Pancreas (tissue), 10 donors: Measurements from ENCODE around the gene RASGRF1. TPM values are rescaled to one million over a fixed set of nuclear protein-coding genes. Genes with fewer than 3 reads are reported as not detected.
"Not testable (repeated sequence)": the region's sequence is repeated elsewhere in the genome, so short reads cannot be mapped to it uniquely, and the experiment has no call there.

Source experiments
- ATAC-seq, 4 donors: fragments of 200-7000 bp; cut with Tn5 transposase; one replicate each; pipeline versions ENCODE4 v1.8.0 to v1.9.1; 2020; ENCODE audit warnings: mild to moderate bottlenecking in 4 of 4, moderate library complexity in 4 of 4
- DNase-seq, 6 donors: peaks; one replicate each; pipeline ENCODE4 v3.0.0-alpha.2; 2020
- FAIRE-seq: peaks from 2 replicates; lab custom pipeline; 2012; peaks lifted over from hg19 to GRCh38; lab: Jason Lieb, UNC
- H3K27ac ChIP-seq, 4 donors: fragments of 200-600 bp; sonication (generic); 1 replicate in 3 of 4; 2 replicates in 1 of 4; pipeline versions ENCODE4 v1.5.0 to v1.8.0; 2020
- H3K27me3 ChIP-seq, 4 donors: fragments of 200-600 bp; one replicate each; pipeline ENCODE4 v1.8.0; 2021
- H3K36me3 ChIP-seq, 3 donors: fragments of 200-600 bp; sonication (generic) in 1 of 3; one replicate each; pipeline versions ENCODE4 v1.5.0 to v1.8.0; 2020 to 2021
- H3K4me1 ChIP-seq, 3 donors: fragments of 200-600 bp; one replicate each; pipeline ENCODE4 v1.8.0; 2021
- H3K4me3 ChIP-seq, 4 donors: fragments of 200-600 bp; sonication (generic) in 2 of 4; one replicate each; pipeline versions ENCODE4 v1.5.0 to v1.8.0; 2020 to 2021
- H3K9me3 ChIP-seq, 4 donors: fragments of 200-600 bp; one replicate each; pipeline ENCODE4 v1.8.0; 2021
- WGBS, 2 donors: extraction: QIAGEN DNeasy Blood & Tissue Kit; methylation state at CpG; one replicate each; pipeline ENCODE4 v1.1.7; 2013; 5-methylcytosine and 5-hydroxymethylcytosine counted together
- intact Hi-C, 3 donors: fragments of 100-400 bp; cut with DNase I; formaldehyde crosslinking; loops; one replicate each; pipeline versions ENCODE4 v1.11.1 to v1.14.2; 2022
- polyA plus RNA-seq, 2 donors: library from polyadenylated mRNA; stranded (reverse); fragments of 200-250 nt; gene quantifications; one replicate each; pipeline ENCODE4 v1.2.3, GENCODE V29; 2013
- total RNA-seq, 6 donors: library from RNA; stranded (reverse); fragmentation: NEBNext Ultra II Directional in 4 of 6; extraction: Animal tissue kit (Norgen Biotek cat#: 25700) in 4 of 6; gene quantifications; one replicate each; pipeline versions ENCODE4 v1.2.1 to v1.2.4, GENCODE V29; 2021 to 2023
- TF ChIP-seq, protein P1 (sequence below), 4 donors: fragments of 200-600 bp; sonication (generic) in 3 of 4; IDR thresholded peaks; one replicate each; pipeline versions ENCODE4 v1.5.0 to v1.8.0; 2021; ENCODE audit warnings: antibody characterized with exemption in 4 of 4
- donor health status: healthy with polysubstance abuse.
- donor health status: DM: no; HTN: no; CAD: no; lungs with moderate emphysema.
- donor health status: DM: no; HTN: no; CAD: no.
- donor health status: control.
- donor health status: control.
- donor health status: Bipolar disorder and iron deficiency.
- donor health status: DM: yes; HTN: yes; CAD: no.
- donor health status: DM: no; HTN: no; CAD: no.
- donor health status: DM: no; HTN: no; CAD: no.
- donor health status: DM: yes; HTN: yes; CAD: no.

The RASGRF1 gene
- total and polyA plus RNA-seq, 8 donors: 0.35 to 8.4 (median 2.1) TPM

DNA sequence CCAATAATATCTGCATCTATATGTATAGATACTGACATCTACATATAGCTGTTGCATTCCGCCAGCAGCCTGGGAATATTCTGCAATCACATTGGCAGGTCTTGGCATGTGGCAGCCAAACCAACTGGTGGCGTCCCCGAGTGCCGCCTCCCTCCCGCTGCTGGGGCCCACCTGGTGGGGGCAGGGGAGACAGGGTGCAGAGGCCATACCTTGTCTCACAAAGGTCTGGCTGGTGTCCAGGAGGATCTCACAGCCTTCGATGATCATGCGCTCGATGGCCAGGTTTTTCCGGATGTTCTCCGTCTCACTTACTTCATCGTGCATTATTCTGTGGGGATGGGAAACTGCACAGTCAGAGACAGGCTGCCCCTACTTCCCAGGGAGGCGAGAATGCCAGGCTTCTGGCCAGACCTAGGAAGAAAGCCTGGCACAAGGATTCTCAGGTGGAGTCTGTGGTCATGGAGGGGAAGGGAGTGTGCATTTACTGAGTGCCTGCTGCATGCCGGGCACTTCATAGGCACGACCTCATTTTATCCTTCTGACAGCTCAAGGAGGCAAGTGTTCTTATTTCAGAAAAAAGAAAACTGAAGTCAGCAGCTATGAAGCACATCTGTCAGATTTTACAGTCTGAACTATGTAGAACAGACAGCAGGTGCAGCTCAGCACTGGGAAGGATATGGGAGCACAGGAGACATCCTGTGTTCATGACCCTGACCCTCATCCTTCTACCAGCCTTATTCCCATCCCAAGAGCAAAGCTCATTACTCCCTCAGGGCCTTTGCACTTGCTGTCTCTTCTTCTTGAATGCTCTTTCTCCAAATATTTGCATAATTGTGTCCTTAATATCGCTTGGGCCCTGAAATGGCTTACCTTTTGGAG, 62.8 kb downstream of the RASGRF1 start:
- H3K4me3 ChIP-seq: no peak overlapping the region
- ATAC-seq (no peak), DNase-seq (no peak), FAIRE-seq (no peak)
- H3K4me1 ChIP-seq: no peaks in the 10 kb centered on the region
- H3K36me3 ChIP-seq: no peaks in the 10 kb centered on the region
- H3K9me3 ChIP-seq: no peaks in the 10 kb centered on the region
- H3K27ac ChIP-seq: no peak overlapping the region
- H3K27me3 ChIP-seq: no peaks in the 10 kb centered on the region
- intact Hi-C loops: loop anchor here in 2 of 3 donors (5.0 kb wide), 2 partner anchors 155 to 160 kb away; no protein-coding TSS in a partner anchor
- TF ChIP-seq, protein P1, sequence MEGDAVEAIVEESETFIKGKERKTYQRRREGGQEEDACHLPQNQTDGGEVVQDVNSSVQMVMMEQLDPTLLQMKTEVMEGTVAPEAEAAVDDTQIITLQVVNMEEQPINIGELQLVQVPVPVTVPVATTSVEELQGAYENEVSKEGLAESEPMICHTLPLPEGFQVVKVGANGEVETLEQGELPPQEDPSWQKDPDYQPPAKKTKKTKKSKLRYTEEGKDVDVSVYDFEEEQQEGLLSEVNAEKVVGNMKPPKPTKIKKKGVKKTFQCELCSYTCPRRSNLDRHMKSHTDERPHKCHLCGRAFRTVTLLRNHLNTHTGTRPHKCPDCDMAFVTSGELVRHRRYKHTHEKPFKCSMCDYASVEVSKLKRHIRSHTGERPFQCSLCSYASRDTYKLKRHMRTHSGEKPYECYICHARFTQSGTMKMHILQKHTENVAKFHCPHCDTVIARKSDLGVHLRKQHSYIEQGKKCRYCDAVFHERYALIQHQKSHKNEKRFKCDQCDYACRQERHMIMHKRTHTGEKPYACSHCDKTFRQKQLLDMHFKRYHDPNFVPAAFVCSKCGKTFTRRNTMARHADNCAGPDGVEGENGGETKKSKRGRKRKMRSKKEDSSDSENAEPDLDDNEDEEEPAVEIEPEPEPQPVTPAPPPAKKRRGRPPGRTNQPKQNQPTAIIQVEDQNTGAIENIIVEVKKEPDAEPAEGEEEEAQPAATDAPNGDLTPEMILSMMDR (IDR thresholded peaks at IDR 0.05): no peak
- WGBS, 2 donors: 59 to 60% methylated on average over 15 of the region's 15 CpGs

DNA sequence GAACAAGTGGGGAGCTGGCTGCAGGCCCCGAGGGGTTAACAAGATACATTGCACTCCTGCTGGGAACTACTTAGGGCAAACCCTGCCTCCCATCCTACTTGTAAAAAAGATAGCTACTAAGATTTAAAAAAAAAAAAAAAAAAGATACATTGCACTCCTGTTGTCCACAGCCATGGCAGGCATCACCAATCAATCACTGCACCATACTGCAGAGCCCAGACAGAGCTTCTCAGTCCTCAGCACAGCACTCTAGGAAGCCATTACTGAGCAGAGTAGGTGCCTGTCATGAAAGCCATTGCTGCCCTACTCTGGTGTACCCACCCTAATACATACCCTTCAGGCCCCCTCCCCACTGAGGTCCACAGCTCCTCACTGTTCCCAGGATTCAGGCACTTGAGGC, 64.8 kb downstream of the RASGRF1 start:
- no peak for ATAC-seq
- no peak for DNase-seq
- H3K4me3 ChIP-seq: no peak overlapping the region
- H3K9me3 ChIP-seq: no peaks in the 10 kb centered on the region
- no peaks in the 10 kb centered on the region for H3K27me3 ChIP-seq
- no peaks in the 10 kb centered on the region for H3K4me1 ChIP-seq
- no peak overlapping the region for H3K27ac ChIP-seq
- intact Hi-C loops: loop anchor here in 2 of 3 donors (5.0 kb wide), 2 partner anchors 156 to 161 kb away; no protein-coding TSS in a partner anchor
- FAIRE-seq: no peak
- 61 to 94% methylated on average over 1 of the region's 1 CpG for WGBS, 2 donors
- H3K36me3 ChIP-seq: no peaks in the 10 kb centered on the region
- TF ChIP-seq, protein P1 (IDR thresholded peaks at IDR 0.05): no peak

DNA sequence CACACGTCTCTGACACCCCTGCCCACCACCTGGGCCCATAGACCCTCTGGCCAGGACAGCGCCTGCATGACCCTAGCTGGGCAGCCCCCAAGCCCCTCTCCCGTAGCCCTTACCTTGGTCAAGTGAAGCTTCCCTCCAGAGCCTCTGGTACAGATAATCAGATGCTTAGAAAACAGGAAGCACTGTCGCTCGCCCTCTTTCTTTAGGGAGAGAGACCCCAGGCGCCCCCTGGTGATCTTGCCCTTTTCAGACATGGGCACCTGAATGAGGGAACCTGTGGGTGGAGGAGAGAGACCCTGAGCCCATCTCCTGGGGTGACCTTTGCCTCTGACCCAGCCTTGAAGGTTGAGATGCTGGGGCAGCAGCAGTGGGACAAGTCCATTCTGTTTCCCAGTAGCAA, 65.4 kb downstream of the RASGRF1 start:
- ATAC-seq (no peak), DNase-seq (no peak), FAIRE-seq (no peak)
- TF ChIP-seq, protein P1 (IDR thresholded peaks at IDR 0.05): no peak
- no peaks in the 10 kb centered on the region for H3K4me1 ChIP-seq
- H3K9me3 ChIP-seq: no peaks in the 10 kb centered on the region
- no peak overlapping the region for H3K4me3 ChIP-seq
- H3K27me3 ChIP-seq: no peaks in the 10 kb centered on the region
- WGBS, 2 donors: 78 to 84% methylated on average over 6 of the region's 6 CpGs
- intact Hi-C loops: loop anchor here in 2 of 3 donors (5.0 kb wide), 2 partner anchors 157 to 162 kb away; no protein-coding TSS in a partner anchor
- no peaks in the 10 kb centered on the region for H3K36me3 ChIP-seq
- no peak overlapping the region for H3K27ac ChIP-seq

DNA sequence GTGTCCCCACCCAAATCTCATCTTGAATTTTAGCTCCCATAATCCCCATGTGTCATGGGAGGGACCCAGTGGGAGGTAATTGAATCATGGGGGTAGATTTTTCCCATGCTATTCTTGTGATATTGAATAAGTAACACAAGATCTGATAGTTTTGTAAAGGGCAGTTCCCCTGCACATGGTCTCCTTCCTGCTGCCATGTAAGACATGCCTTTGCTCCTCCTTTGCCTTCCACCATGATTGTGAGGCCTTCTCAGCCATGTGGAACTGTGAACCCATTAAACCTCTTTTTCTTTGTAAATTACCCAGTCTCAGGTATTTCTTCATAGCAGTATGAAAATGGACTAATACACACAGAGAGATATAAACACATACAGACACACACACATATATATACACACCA, 66.1 kb downstream of the RASGRF1 start:
- H3K4me1 ChIP-seq, H3K27me3 ChIP-seq, DNase-seq, FAIRE-seq, H3K4me3 ChIP-seq, ATAC-seq, H3K36me3 ChIP-seq, H3K27ac ChIP-seq, H3K9me3 ChIP-seq, intact Hi-C loops: not testable (repeated sequence)

- intact Hi-C loops: no loop called here
- WGBS, 2 donors: 78 to 88% methylated on average over 1 of the region's 1 CpG
- no peak for FAIRE-seq
Measured at GRCh38 chr15:79023918-79024317, 66.7 kb downstream of the RASGRF1 start.

More at GRCh38 chr15:79023918-79024317, 66.7 kb downstream of the RASGRF1 start:
- Histone ChIP-seq H3K4me3 (no peak overlapping the region), H3K27me3 (no peaks in the 10 kb centered on the region), H3K36me3 (no peaks in the 10 kb centered on the region), H3K27ac (no peak overlapping the region), H3K9me3 (no peaks in the 10 kb centered on the region), H3K4me1 (no peaks in the 10 kb centered on the region)
- DNase-seq (no peak), ATAC-seq (no peak)
- TF ChIP-seq, protein P1 (IDR thresholded peaks at IDR 0.05): no peak
